Body of pancreas (tissue), 4 donors: ENCODE measurements around the gene SLC25A34.

Experiments
- POLR2A ChIP-seq, 3 donors: fragments of 450-650 bp; IDR thresholded peaks; one replicate each; pipeline ENCODE4 v1.6.1; 2016; ENCODE audit warnings: antibody characterized with exemption in 3 of 3, mild to moderate bottlenecking in 2 of 3
- TF ChIP-seq, protein P1 (sequence below), 7 experiments: fragments of 450-650 bp in 4 of 7; fragments of 200-600 bp in 3 of 7; sonication (generic) in 3 of 7; IDR thresholded peaks; one replicate each; pipeline ENCODE4 v1.5.1; 2016 to 2019; ENCODE audit warnings: antibody characterized with exemption in 7 of 7

DNA sequence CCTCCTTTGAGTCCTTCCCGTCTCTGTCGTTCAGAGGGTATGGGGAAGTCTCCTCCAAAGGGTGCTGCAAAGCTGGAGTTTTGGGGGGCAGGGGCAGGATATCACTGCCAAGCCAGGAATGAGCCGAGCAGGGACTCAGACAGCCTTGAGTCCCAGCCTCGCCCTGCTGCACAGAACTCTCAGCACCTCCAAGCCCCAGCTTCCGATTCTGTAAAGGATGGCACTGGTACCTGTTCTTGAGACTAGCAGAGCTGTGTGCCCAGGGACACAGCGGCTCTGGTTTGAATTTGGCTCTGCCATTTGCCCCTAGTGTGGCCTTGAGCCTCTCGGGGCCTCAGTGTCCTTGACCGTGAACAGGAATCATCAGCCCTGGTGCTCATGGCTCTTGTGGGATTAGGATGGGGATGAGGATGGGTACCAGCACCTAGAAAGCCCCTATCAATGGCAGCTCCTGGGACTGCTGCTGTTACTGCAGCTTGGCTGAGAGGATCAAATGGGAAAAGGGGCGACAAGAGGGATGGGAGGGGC, 21.0 kb downstream of the SLC25A34 start:
- TF ChIP-seq, protein P1, sequence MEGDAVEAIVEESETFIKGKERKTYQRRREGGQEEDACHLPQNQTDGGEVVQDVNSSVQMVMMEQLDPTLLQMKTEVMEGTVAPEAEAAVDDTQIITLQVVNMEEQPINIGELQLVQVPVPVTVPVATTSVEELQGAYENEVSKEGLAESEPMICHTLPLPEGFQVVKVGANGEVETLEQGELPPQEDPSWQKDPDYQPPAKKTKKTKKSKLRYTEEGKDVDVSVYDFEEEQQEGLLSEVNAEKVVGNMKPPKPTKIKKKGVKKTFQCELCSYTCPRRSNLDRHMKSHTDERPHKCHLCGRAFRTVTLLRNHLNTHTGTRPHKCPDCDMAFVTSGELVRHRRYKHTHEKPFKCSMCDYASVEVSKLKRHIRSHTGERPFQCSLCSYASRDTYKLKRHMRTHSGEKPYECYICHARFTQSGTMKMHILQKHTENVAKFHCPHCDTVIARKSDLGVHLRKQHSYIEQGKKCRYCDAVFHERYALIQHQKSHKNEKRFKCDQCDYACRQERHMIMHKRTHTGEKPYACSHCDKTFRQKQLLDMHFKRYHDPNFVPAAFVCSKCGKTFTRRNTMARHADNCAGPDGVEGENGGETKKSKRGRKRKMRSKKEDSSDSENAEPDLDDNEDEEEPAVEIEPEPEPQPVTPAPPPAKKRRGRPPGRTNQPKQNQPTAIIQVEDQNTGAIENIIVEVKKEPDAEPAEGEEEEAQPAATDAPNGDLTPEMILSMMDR (IDR thresholded peaks at IDR 0.05), result no peak
- no peak for TF ChIP-seq POLR2A (IDR thresholded peaks at IDR 0.05)
